Keratinocyte (primary cell): Measurements from ENCODE around the gene HELZ. TPM values are rescaled to one million over a fixed set of nuclear protein-coding genes. Genes with fewer than 3 reads are reported as not detected.
A peak's percentile ranks its signal among the peaks of the same experiment; 100 is the strongest.

ENCODE experiments used
- DNase-seq: peaks from one replicate; pipeline ENCODE4 v3.0.0-alpha.2; 2011; ENCODE audit warnings: low read depth, missing footprints, low spot score
- FAIRE-seq: peaks from 2 replicates; lab custom pipeline; 2011; peaks lifted over from hg19 to GRCh38; lab: Jason Lieb, UNC
- H2AFZ ChIP-seq: 2 replicates; pipeline ENCODE4 v1.6.0; 2012; ENCODE audit warnings: low read length, control low read depth, inconsistent platforms; ENCODE audit not compliant: control insufficient read depth
- H3K27ac ChIP-seq: 2 replicates; pipeline ENCODE4 v1.5.1; 2011; ENCODE audit warnings: low read length; ENCODE audit not compliant: control insufficient read depth, insufficient read depth
- H3K27me3 ChIP-seq: 3 replicates; pipeline ENCODE4 v1.6.0; 2011; ENCODE audit warnings: low read length; ENCODE audit not compliant: control insufficient read depth, insufficient read depth; ENCODE audit errors: extremely low read depth
- H3K36me3 ChIP-seq, 2 experiments: 2 replicates in 1 of 2; 3 replicates in 1 of 2; pipeline ENCODE4 v1.5.1; 2011; ENCODE audit warnings: low read length in 2 of 2, mild to moderate bottlenecking in 1 of 2; ENCODE audit not compliant: control insufficient read depth in 2 of 2, insufficient read depth in 2 of 2; ENCODE audit errors: extremely low read depth in 1 of 2
- H3K4me1 ChIP-seq: 3 replicates; pipeline ENCODE4 v1.5.1; 2011; ENCODE audit warnings: low read length; ENCODE audit not compliant: control insufficient read depth, insufficient read depth; ENCODE audit errors: extremely low read depth
- H3K4me2 ChIP-seq: 3 replicates; pipeline ENCODE4 v1.6.0; 2011; ENCODE audit warnings: low read depth, low read length; ENCODE audit not compliant: control insufficient read depth, insufficient read depth; ENCODE audit errors: extremely low read depth
- H3K4me3 ChIP-seq, 3 experiments: fragments of 200-600 bp in 1 of 3; sonication (generic) in 1 of 3; 2 replicates in 2 of 3; 3 replicates in 1 of 3; pipeline ENCODE4 v1.5.1; 2011 to 2016; ENCODE audit warnings: low read length in 3 of 3, mild to moderate bottlenecking in 3 of 3, control low read depth in 2 of 3, inconsistent platforms in 1 of 3, low read depth in 1 of 3, mixed read lengths in 1 of 3, mixed run types in 1 of 3, moderate library complexity in 1 of 3; ENCODE audit not compliant: control insufficient read depth in 2 of 3, insufficient read depth in 2 of 3; ENCODE audit errors: extremely low read depth in 1 of 3
- H3K79me2 ChIP-seq: 2 replicates; pipeline ENCODE4 v1.6.0; 2012; ENCODE audit warnings: low read length; ENCODE audit not compliant: control insufficient read depth, insufficient read depth
- H3K9ac ChIP-seq: 3 replicates; pipeline ENCODE4 v1.6.0; 2011; ENCODE audit warnings: low read length; ENCODE audit not compliant: control insufficient read depth, insufficient read depth; ENCODE audit errors: extremely low read depth
- H3K9me1 ChIP-seq: 3 replicates; pipeline ENCODE4 v1.6.0; 2011; ENCODE audit warnings: low read length; ENCODE audit not compliant: control insufficient read depth, insufficient read depth; ENCODE audit errors: extremely low read depth
- H3K9me3 ChIP-seq: 2 replicates; pipeline ENCODE4 v1.5.1; 2012; ENCODE audit warnings: low read depth, low read length; ENCODE audit not compliant: control insufficient read depth
- H4K20me1 ChIP-seq: 3 replicates; pipeline ENCODE4 v1.6.0; 2011; ENCODE audit warnings: low read length; ENCODE audit not compliant: control insufficient read depth, insufficient read depth; ENCODE audit errors: extremely low read depth
- EZH2 ChIP-seq: IDR thresholded peaks from one replicate; pipeline ENCODE4 v1.6.1; 2012; ENCODE audit warnings: inconsistent platforms, mild to moderate bottlenecking, low read length, moderate library complexity
- dilution Hi-C: fragments of 300-500 bp; cut with MboI; formaldehyde crosslinking; loops from one replicate; pipeline ENCODE4 v1.7.0; 2020; ENCODE audit warnings: low sequenced_read_pairs; ENCODE audit not compliant: extremely low pct_ligation_motif_present
- polyA plus RNA-seq, 5 experiments: library from polyadenylated mRNA; depleted of rRNA in 3 of 5; stranded (reverse) in 3 of 5; stranded (forward) in 1 of 5; unstranded in 1 of 5; fragments of >200 nt; gene quantifications; 1 replicate in 1 of 5; 2 replicates in 3 of 5; 3 replicates in 1 of 5; pipeline versions ENCODE4 v1.2.1 to v1.2.3, GENCODE V29; 2011 to 2012; ENCODE audit warnings: missing spikeins in 2 of 5, low read depth in 1 of 5, low replicate concordance in 1 of 5
- TF ChIP-seq, protein P1 (sequence below), 3 experiments: IDR thresholded peaks in 1 of 3; conservative IDR thresholded peaks in 1 of 3; optimal IDR thresholded peaks in 1 of 3; 2 replicates in 2 of 3; 3 replicates in 1 of 3; pipeline versions ENCODE3 to v1.5.1; 2011; ENCODE audit warnings: low read length in 3 of 3, mild to moderate bottlenecking in 3 of 3, moderate library complexity in 2 of 3, control low read depth in 1 of 3, inconsistent platforms in 1 of 3; ENCODE audit not compliant: insufficient read depth in 2 of 3; ENCODE audit errors: extremely low read depth in 1 of 3

The HELZ gene
- polyA plus RNA-seq, 1 donor (not counting 4 experiments of a cell fraction or from before 2014, with no cell fraction given), result 18.2 TPM

DNA sequence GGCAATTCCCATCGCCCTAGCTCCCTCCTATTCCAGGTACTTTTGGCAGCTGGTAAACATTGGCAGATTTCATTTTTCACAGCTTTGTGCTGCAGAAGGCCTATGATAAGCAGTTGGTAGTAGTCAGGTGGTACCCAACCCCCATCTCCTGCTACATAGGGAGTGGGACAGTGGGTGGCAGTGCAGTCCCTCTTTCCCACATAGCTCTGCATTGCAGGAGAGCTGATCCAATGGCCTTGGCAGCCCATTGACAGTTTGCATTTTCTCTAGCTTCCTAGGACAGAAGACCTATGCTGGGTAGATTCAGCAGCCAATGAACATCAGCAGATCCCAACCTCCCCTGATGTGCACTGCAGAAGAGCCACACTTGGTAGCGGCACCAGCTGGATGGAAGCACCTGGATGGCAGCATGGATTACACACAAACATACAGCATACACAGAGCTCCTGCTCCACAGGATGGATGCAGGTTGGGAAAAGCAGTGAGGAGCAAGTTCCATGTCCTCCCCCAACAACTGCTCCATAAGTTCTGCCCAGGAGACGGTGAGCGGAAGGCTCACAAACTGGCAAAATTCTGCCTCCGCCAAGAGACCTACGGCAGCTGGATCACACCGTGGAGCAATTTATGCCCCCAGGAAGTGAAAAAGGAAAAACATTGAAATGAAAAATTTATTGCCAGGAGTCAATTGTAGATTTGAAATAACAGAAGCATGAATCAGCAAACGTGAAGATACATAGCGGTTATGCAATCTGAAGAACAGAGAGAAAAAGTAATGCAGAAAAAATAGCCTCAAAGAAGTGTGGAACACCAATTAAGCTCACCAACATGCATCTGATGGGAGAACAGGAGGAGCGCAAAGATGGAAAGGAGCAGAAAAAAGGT lies 105.0 kb downstream of the HELZ start:
- H3K36me3 ChIP-seq, result peaks cover 4 to 6% of the 10 kb centered on the region in 2 experiments
- H3K27me3 ChIP-seq, result no peaks in the 10 kb centered on the region
- H4K20me1 ChIP-seq, result peaks cover 4% of the 10 kb centered on the region
- no peaks in the 10 kb centered on the region for H3K79me2 ChIP-seq
- TF ChIP-seq EZH2, result no peak
- TF ChIP-seq, protein P1, sequence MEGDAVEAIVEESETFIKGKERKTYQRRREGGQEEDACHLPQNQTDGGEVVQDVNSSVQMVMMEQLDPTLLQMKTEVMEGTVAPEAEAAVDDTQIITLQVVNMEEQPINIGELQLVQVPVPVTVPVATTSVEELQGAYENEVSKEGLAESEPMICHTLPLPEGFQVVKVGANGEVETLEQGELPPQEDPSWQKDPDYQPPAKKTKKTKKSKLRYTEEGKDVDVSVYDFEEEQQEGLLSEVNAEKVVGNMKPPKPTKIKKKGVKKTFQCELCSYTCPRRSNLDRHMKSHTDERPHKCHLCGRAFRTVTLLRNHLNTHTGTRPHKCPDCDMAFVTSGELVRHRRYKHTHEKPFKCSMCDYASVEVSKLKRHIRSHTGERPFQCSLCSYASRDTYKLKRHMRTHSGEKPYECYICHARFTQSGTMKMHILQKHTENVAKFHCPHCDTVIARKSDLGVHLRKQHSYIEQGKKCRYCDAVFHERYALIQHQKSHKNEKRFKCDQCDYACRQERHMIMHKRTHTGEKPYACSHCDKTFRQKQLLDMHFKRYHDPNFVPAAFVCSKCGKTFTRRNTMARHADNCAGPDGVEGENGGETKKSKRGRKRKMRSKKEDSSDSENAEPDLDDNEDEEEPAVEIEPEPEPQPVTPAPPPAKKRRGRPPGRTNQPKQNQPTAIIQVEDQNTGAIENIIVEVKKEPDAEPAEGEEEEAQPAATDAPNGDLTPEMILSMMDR (optimal IDR thresholded peaks at IDR 0.05 in 1 of 3, IDR thresholded peaks at IDR 0.05 in 1 of 3, conservative IDR thresholded peaks at IDR 0.05 in 1 of 3; ENCODE audit: extremely low read depth in 1 of 3, insufficient read depth in 2 of 3, low read length in 3 of 3), result no peak
- dilution Hi-C loops, result no loop called here
- FAIRE-seq (no peak), DNase-seq (no peak)
- peak overlapping the region; percentile 13 for H3K4me2 ChIP-seq
- H3K9ac ChIP-seq, result no peak overlapping the region
- peaks cover 16% of the 10 kb centered on the region for H3K4me1 ChIP-seq
- no peaks in the 10 kb centered on the region for H3K9me3 ChIP-seq
- H3K9me1 ChIP-seq, result peaks cover 4% of the 10 kb centered on the region
- H3K27ac ChIP-seq, result no peak overlapping the region
- no peak overlapping the region for H2AFZ ChIP-seq
- no peak overlapping the region for H3K4me3 ChIP-seq

DNA sequence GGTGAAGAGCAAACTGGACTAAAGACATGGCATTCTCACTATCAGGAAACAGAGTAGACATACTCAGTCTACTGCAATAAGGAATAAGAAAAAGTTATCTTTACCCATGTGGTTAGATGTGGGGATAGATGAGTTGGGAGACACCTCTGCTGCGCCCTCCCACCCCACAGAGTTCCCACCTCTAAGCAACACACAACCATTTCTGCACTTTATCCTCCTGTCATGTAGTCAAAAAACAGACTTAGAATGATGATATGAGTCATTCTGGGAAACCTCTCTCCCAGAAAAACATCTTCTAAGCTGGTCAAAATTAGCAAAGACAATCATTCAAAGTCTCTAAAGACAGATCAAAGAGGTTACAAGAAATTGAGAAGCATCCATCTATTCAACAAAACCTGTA lies 105.7 kb downstream of the HELZ start:
- Histone ChIP-seq H3K4me2 (no peak overlapping the region), H3K4me3 (no peak overlapping the region), H3K9ac (no peak overlapping the region), H4K20me1 (peaks cover 4% of the 10 kb centered on the region), H3K9me3 (no peaks in the 10 kb centered on the region), H3K27ac (no peak overlapping the region), H3K27me3 (no peaks in the 10 kb centered on the region), H3K79me2 (no peaks in the 10 kb centered on the region), H3K4me1 (peaks cover 16% of the 10 kb centered on the region), H3K9me1 (peaks cover 4% of the 10 kb centered on the region), H2AFZ (no peak overlapping the region), H3K36me3 (peaks cover 2 to 6% of the 10 kb centered on the region in 2 experiments)
- dilution Hi-C loops, result no loop called here
- no peak for DNase-seq
- FAIRE-seq, result no peak
- TF ChIP-seq EZH2, result no peak
- TF ChIP-seq, protein P1 (optimal IDR thresholded peaks at IDR 0.05 in 1 of 3, IDR thresholded peaks at IDR 0.05 in 1 of 3, conservative IDR thresholded peaks at IDR 0.05 in 1 of 3; ENCODE audit: extremely low read depth in 1 of 3, insufficient read depth in 2 of 3, low read length in 3 of 3), result no peak
